GM12878 (cell line): Measurements from ENCODE around the gene BARX2. TPM values are rescaled to one million over a fixed set of nuclear protein-coding genes. Genes with fewer than 3 reads are reported as not detected.

Source experiments
- ATAC-seq: fragments of 200-7000 bp; cut with Tn5 transposase; 3 replicates; pipeline ENCODE4 v1.9.1; 2020; ENCODE audit warnings: mild to moderate bottlenecking, moderate library complexity
- BruUV-seq: library from RNA; stranded (reverse); fragments of 400-500 nt; replicated peaks from 2 replicates; lab custom pipeline; 2021; lab: Mats Ljungman, UMichigan
- CTCF ChIA-PET: fragments of 300-600 bp; sonication (Branson Sonifier 250); formaldehyde crosslinking; extraction: SDS; loops from one replicate; lab custom pipeline; 2021; ENCODE audit warnings: inconsistent platforms; lab: Yijun Ruan, JAX
- POLR2A ChIA-PET: fragments of 350-600 bp; formaldehyde crosslinking; extraction: SDS; loops from one replicate; lab custom pipeline; 2021; ENCODE audit warnings: inconsistent platforms; lab: Charles Lee
- RAD21 ChIA-PET: fragments of 300-600 bp; sonication (Branson Sonifier 250); formaldehyde crosslinking; loops from one replicate; lab custom pipeline; 2023; ENCODE audit warnings: antibody characterized with exemption; ENCODE audit not compliant: unreplicated experiment; lab: Charles Lee
- SMC1A ChIA-PET: fragments of 300-600 bp; sonication (Branson Sonifier 250); formaldehyde crosslinking; loops from one replicate; lab custom pipeline; 2023; ENCODE audit not compliant: unreplicated experiment, uncharacterized antibody; lab: Charles Lee
- DNase-seq: peaks from one replicate; pipeline ENCODE4 v3.0.0-alpha.2; 2011; ENCODE audit warnings: low read depth, low spot score
- FAIRE-seq: peaks from 3 replicates; lab custom pipeline; 2011; peaks lifted over from hg19 to GRCh38; lab: Jason Lieb, UNC
- H2AFZ ChIP-seq: 2 replicates; pipeline ENCODE4 v1.6.0; 2011; ENCODE audit warnings: low read depth, low read length, control low read depth; ENCODE audit not compliant: control insufficient read depth
- H3K27ac ChIP-seq: 2 replicates; pipeline ENCODE4 v1.5.1; 2011; ENCODE audit warnings: control low read depth; ENCODE audit not compliant: control insufficient read depth, insufficient read depth
- H3K27me3 ChIP-seq, 2 experiments: replicated peaks in 1 of 2; 2 replicates each; pipeline versions ENCODE4 v1.6.0 to v1.6.1; 2011; ENCODE audit warnings: low read length in 1 of 2; ENCODE audit not compliant: control insufficient read depth in 2 of 2, insufficient read depth in 2 of 2
- H3K36me3 ChIP-seq, 2 experiments: 2 replicates each; pipeline ENCODE4 v1.5.1; 2011; ENCODE audit warnings: low read length in 1 of 2; ENCODE audit not compliant: control insufficient read depth in 2 of 2, insufficient read depth in 2 of 2
- H3K4me1 ChIP-seq: 2 replicates; pipeline ENCODE4 v1.6.1; 2011; ENCODE audit warnings: mild to moderate bottlenecking, low read length, moderate library complexity, mixed read lengths; ENCODE audit not compliant: control insufficient read depth, insufficient read depth
- H3K4me2 ChIP-seq: 2 replicates; pipeline ENCODE4 v1.6.0; 2011; ENCODE audit warnings: control low read depth; ENCODE audit not compliant: control insufficient read depth, insufficient read depth
- H3K4me3 ChIP-seq: fragments of 200-600 bp; sonication (generic); 2 replicates; pipeline ENCODE4 v1.5.1; 2016
- H3K79me2 ChIP-seq: 2 replicates; pipeline ENCODE4 v1.6.0; 2011; ENCODE audit warnings: low read length; ENCODE audit not compliant: control insufficient read depth, insufficient read depth
- H3K9ac ChIP-seq: 2 replicates; pipeline ENCODE4 v1.8.0; 2011; ENCODE audit warnings: low read length, control low read depth, mixed read lengths; ENCODE audit not compliant: control insufficient read depth, insufficient read depth
- H3K9me3 ChIP-seq: replicated peaks from 3 replicates; pipeline ENCODE4 v1.5.1; 2011; ENCODE audit warnings: mild to moderate bottlenecking, low read length; ENCODE audit not compliant: control insufficient read depth, insufficient read depth
- H4K20me1 ChIP-seq: 2 replicates; pipeline ENCODE4 v1.6.0; 2011; ENCODE audit not compliant: control insufficient read depth, insufficient read depth
- CBX3 ChIP-seq: fragments of 200-600 bp; sonication (generic); IDR thresholded peaks from 2 replicates; pipeline ENCODE4 v1.6.1; 2016; ENCODE audit warnings: low read depth, borderline replicate concordance
- CBX5 ChIP-seq: sonication (generic); IDR thresholded peaks from 2 replicates; pipeline ENCODE4 v1.6.1; 2016; ENCODE audit warnings: low read depth, moderate library complexity, mild to moderate bottlenecking, inconsistent platforms
- CUX1 ChIP-seq: IDR thresholded peaks from 2 replicates; pipeline ENCODE4 v1.6.1; 2012; ENCODE audit warnings: improper control_type of control experiment, low read depth, low read length; ENCODE audit not compliant: insufficient replicate concordance
- EGR1 ChIP-seq, 2 experiments: IDR thresholded peaks; 1 replicate in 1 of 2; 2 replicates in 1 of 2; pipeline ENCODE4 v1.6.1; 2011 to 2012; ENCODE audit warnings: low read depth in 2 of 2, low read length in 2 of 2, borderline replicate concordance in 1 of 2, mild to moderate bottlenecking in 1 of 2, moderate library complexity in 1 of 2
- REST ChIP-seq: IDR thresholded peaks from 2 replicates; pipeline ENCODE4 v1.6.1; 2012; ENCODE audit warnings: mild to moderate bottlenecking, low read depth, low read length
- RFX5 ChIP-seq: IDR thresholded peaks from 2 replicates; pipeline ENCODE4 v1.6.1; 2011; ENCODE audit warnings: low read depth, low read length, improper control_type of control experiment
- SRF ChIP-seq, 2 experiments: IDR thresholded peaks; 2 replicates each; pipeline ENCODE4 v1.6.1; 2011; ENCODE audit warnings: low read depth in 2 of 2, low read length in 2 of 2, mild to moderate bottlenecking in 1 of 2, moderate library complexity in 1 of 2
- STAT3 ChIP-seq: IDR thresholded peaks from 2 replicates; pipeline ENCODE4 v1.6.1; 2011; ENCODE audit warnings: low read depth, low read length, improper control_type of control experiment
- YY1 ChIP-seq: IDR thresholded peaks from 2 replicates; pipeline ENCODE4 v1.6.1; 2011; ENCODE audit warnings: low read depth, mild to moderate bottlenecking, low read length
- ZBTB40 ChIP-seq: fragments of 450-650 bp; IDR thresholded peaks from 2 replicates; pipeline ENCODE4 v1.6.1; 2016; ENCODE audit warnings: mild to moderate bottlenecking, moderate library complexity, borderline replicate concordance
- ZNF274 ChIP-seq: IDR thresholded peaks from one replicate; pipeline ENCODE4 v1.8.0; 2011; ENCODE audit not compliant: insufficient read length, insufficient read depth
- WGBS: methylation state at CpG from one replicate; pipeline ENCODE4 v1.1.6; 2016; ENCODE audit warnings: low lambda C conversion rate; ENCODE audit not compliant: insufficient replicate concordance, insufficient coverage; ENCODE audit errors: missing lambda C conversion rate; 5-methylcytosine and 5-hydroxymethylcytosine counted together
- in situ Hi-C: fragments of 300-500 bp; cut with MboI; formaldehyde crosslinking; loops from 9 replicates; pipeline ENCODE4 v1.14.3; 2018; ENCODE audit warnings: mixed read lengths
- intact Hi-C: fragments of 100-400 bp; cut with micrococcal nuclease; formaldehyde crosslinking; loops from one replicate; pipeline ENCODE4 v1.14.2; 2022; ENCODE audit not compliant: unreplicated experiment
- polyA plus RNA-seq, 11 experiments: library from polyadenylated mRNA; depleted of rRNA in 4 of 11; unstranded in 6 of 11; stranded (reverse) in 5 of 11; fragments of >200 nt; fragmentation: Nextera tagmentation in 4 of 11; fragmentation: Illumina TruSeq in 1 of 11; extraction: Ambion mirVana in 4 of 11; extraction: Trizol in 1 of 11; gene quantifications; 1 replicate in 1 of 11; 2 replicates in 10 of 11; pipeline versions ENCODE4 v1.2.1 to v1.2.3, GENCODE V29; 2011 to 2016; ENCODE audit warnings: inconsistent platforms in 2 of 11, missing spikeins in 2 of 11, low read depth in 1 of 11
- total RNA-seq, 4 experiments: library from RNA; depleted of rRNA in 3 of 4; stranded (reverse); fragments of >200 nt in 3 of 4; fragmentation: Illumina TruSeq in 1 of 4; extraction: Trizol in 1 of 4; gene quantifications; 2 replicates each; pipeline versions ENCODE4 v1.2.1 to v1.2.3, GENCODE V29; 2013 to 2021

The BARX2 gene
- total and polyA plus RNA-seq, 10 of the 15 experiments (the other 5 are each of a cell fraction or from before 2014, with no cell fraction given), result 0.07 to 0.84 TPM; not detected in 8

- WGBS, result 60% methylated on average over 7 of the region's 7 CpGs
- peak; percentile 64 for ATAC-seq
- no peak overlapping the region for H3K4me3 ChIP-seq
- BruUV-seq, result no TSS peak
- no peak overlapping the region for H3K27ac ChIP-seq
- ChIA-PET CTCF (interaction anchor here (1.2 kb wide), 1 partner anchor 9 kb away, joined by 3 read pairs; no protein-coding TSS in a partner anchor), SMC1A (interaction anchor here (0.7 to 1.5 kb wide), 3 partner anchors 15 to 52 kb away, joined by 3 to 5 read pairs (median 3); no protein-coding TSS in a partner anchor), RAD21 (no interaction called here), POLR2A (no interaction called here)
- H3K4me1 ChIP-seq, result peaks cover 5% of the 10 kb centered on the region
- H3K4me2 ChIP-seq, result peak overlapping the region; percentile 50; the same call in 1 of the 2 replicates
- intact Hi-C loops (no loop called here), in situ Hi-C loops (no loop called here)
- no peaks in the 10 kb centered on the region for H3K9me3 ChIP-seq
- H4K20me1 ChIP-seq, result no peaks in the 10 kb centered on the region
- no peak overlapping the region for H3K9ac ChIP-seq
- no peaks in the 10 kb centered on the region for H3K36me3 ChIP-seq
- no peaks in the 10 kb centered on the region for H3K79me2 ChIP-seq
- peak overlapping the region; percentile 21 for H2AFZ ChIP-seq
- no peak for DNase-seq
- H3K27me3 ChIP-seq, result no peaks in the 10 kb centered on the region
- FAIRE-seq, result no peak
- TF ChIP-seq EGR1 (IDR thresholded peaks at IDR 0.05; ENCODE audit: borderline replicate concordance in 1 of 2, low read depth in 2 of 2, low read length in 2 of 2) (no peak), YY1 (no peak), RFX5 (no peak), ZBTB40 (no peak), CBX5 (no peak), SRF (IDR thresholded peaks at IDR 0.05; ENCODE audit: low read depth in 2 of 2, low read length in 2 of 2) (no peak), STAT3 (no peak), CBX3 (no peak), ZNF274 (no peak), REST (no peak), CUX1 (no peak)
These were observed 41.8 kb downstream of the BARX2 start for GRCh38 chr11:129417458-129417857.
